Mesenchymal stem cell (in vitro differentiated cells and primary cell): ENCODE results near the gene MGP.

ENCODE experiments used
- DNase-seq: peaks from one replicate; pipeline ENCODE4 v3.0.0-alpha.2; 2013
- H2AFZ ChIP-seq: one replicate; pipeline ENCODE4 v1.6.1; 2013; ENCODE audit warnings: low read depth, mild to moderate bottlenecking, control low read depth, inconsistent platforms, low read length, moderate library complexity
- H2AK5ac ChIP-seq: 2 replicates; pipeline ENCODE4 v1.6.1; 2013; ENCODE audit warnings: low read length, moderate library complexity, mild to moderate bottlenecking, inconsistent platforms; ENCODE audit not compliant: severe bottlenecking
- H2BK120ac ChIP-seq: one replicate; pipeline ENCODE4 v1.6.1; 2013; ENCODE audit warnings: low read depth, mild to moderate bottlenecking, inconsistent platforms, low read length, moderate library complexity
- H2BK12ac ChIP-seq, 2 experiments: one replicate each; pipeline ENCODE4 v1.6.1; 2013; ENCODE audit warnings: inconsistent platforms in 2 of 2, low read length in 2 of 2, mild to moderate bottlenecking in 2 of 2, moderate library complexity in 2 of 2, control low read depth in 1 of 2
- H2BK15ac ChIP-seq: one replicate; pipeline ENCODE4 v1.6.1; 2013; ENCODE audit warnings: mild to moderate bottlenecking, low read depth, inconsistent platforms; ENCODE audit not compliant: poor library complexity, severe bottlenecking
- H2BK5ac ChIP-seq: 2 replicates; pipeline ENCODE4 v1.6.1; 2013; ENCODE audit warnings: low read depth, mild to moderate bottlenecking, low read length, control low read depth, inconsistent platforms; ENCODE audit not compliant: poor library complexity, severe bottlenecking
- H3K14ac ChIP-seq, 2 experiments: one replicate each; pipeline ENCODE4 v1.6.1; 2013; ENCODE audit warnings: inconsistent platforms in 2 of 2, low read length in 2 of 2, control low read depth in 1 of 2, mild to moderate bottlenecking in 1 of 2, moderate library complexity in 1 of 2
- H3K18ac ChIP-seq, 2 experiments: one replicate each; pipeline ENCODE4 v1.6.1; 2013; ENCODE audit warnings: inconsistent platforms in 2 of 2, low read length in 2 of 2, control low read depth in 1 of 2, low read depth in 1 of 2, mild to moderate bottlenecking in 1 of 2
- H3K23ac ChIP-seq, 2 experiments: one replicate each; pipeline ENCODE4 v1.6.1; 2013; ENCODE audit warnings: inconsistent platforms in 2 of 2, low read length in 2 of 2, mild to moderate bottlenecking in 2 of 2, moderate library complexity in 2 of 2, control low read depth in 1 of 2
- H3K27ac ChIP-seq: 2 replicates; pipeline ENCODE4 v1.5.1; 2013; ENCODE audit warnings: mild to moderate bottlenecking, moderate library complexity, low read length, control low read depth, inconsistent platforms; ENCODE audit not compliant: poor library complexity, severe bottlenecking
- H3K27me3 ChIP-seq, 2 experiments: 2 replicates each; pipeline versions ENCODE4 v1.6.1 to v1.7.0; 2013; ENCODE audit warnings: low read length in 2 of 2, mild to moderate bottlenecking in 2 of 2, moderate library complexity in 2 of 2, control low read depth in 1 of 2, inconsistent platforms in 1 of 2; ENCODE audit not compliant: control insufficient read depth in 1 of 2, insufficient read depth in 1 of 2
- H3K36me3 ChIP-seq, 2 experiments: 2 replicates each; pipeline versions ENCODE4 v1.6.1 to v1.7.0; 2013; ENCODE audit warnings: low read length in 2 of 2, control low read depth in 1 of 2, inconsistent platforms in 1 of 2, low read depth in 1 of 2, mild to moderate bottlenecking in 1 of 2; ENCODE audit not compliant: insufficient read depth in 2 of 2, control insufficient read depth in 1 of 2
- H3K4ac ChIP-seq, 2 experiments: one replicate each; pipeline ENCODE4 v1.6.1; 2013; ENCODE audit warnings: inconsistent platforms in 2 of 2, low read length in 2 of 2, mild to moderate bottlenecking in 2 of 2, moderate library complexity in 2 of 2, control low read depth in 1 of 2, low read depth in 1 of 2
- H3K4me1 ChIP-seq: 2 replicates; pipeline ENCODE4 v1.6.1; 2013; ENCODE audit warnings: low read depth, low read length, control low read depth; ENCODE audit not compliant: control insufficient read depth, insufficient read depth
- H3K4me2 ChIP-seq: 2 replicates; pipeline ENCODE4 v1.6.1; 2013; ENCODE audit warnings: low read length, mild to moderate bottlenecking, inconsistent platforms; ENCODE audit not compliant: poor library complexity, severe bottlenecking
- H3K4me3 ChIP-seq, 2 experiments: 2 replicates each; pipeline versions ENCODE4 v1.5.1 to v1.7.0; 2013; ENCODE audit warnings: low read length in 2 of 2, mild to moderate bottlenecking in 2 of 2, control low read depth in 1 of 2, low read depth in 1 of 2; ENCODE audit not compliant: insufficient read depth in 1 of 2
- H3K79me1 ChIP-seq: replicated peaks from 2 replicates; pipeline ENCODE4 v1.6.1; 2013; ENCODE audit warnings: mild to moderate bottlenecking, control low read depth, low read length, inconsistent platforms; ENCODE audit not compliant: poor library complexity, severe bottlenecking
- H3K9ac ChIP-seq: 2 replicates; pipeline ENCODE4 v1.7.0; 2013; ENCODE audit warnings: mild to moderate bottlenecking, low read length, moderate library complexity
- H3K9me3 ChIP-seq: 2 replicates; pipeline ENCODE4 v1.7.0; 2013; ENCODE audit warnings: mild to moderate bottlenecking, low read length; ENCODE audit not compliant: control insufficient read depth
- H4K8ac ChIP-seq: one replicate; pipeline ENCODE4 v1.6.1; 2013; ENCODE audit warnings: inconsistent platforms, mild to moderate bottlenecking, low read length, moderate library complexity
- H4K91ac ChIP-seq: one replicate; pipeline ENCODE4 v1.6.1; 2013; ENCODE audit warnings: mild to moderate bottlenecking, low read length, inconsistent platforms
- WGBS: methylation state at CpG from one replicate; pipeline ENCODE4 v1.1.7; 2013; ENCODE audit warnings: mixed read lengths; 5-methylcytosine and 5-hydroxymethylcytosine counted together

Gene MGP

DNA sequence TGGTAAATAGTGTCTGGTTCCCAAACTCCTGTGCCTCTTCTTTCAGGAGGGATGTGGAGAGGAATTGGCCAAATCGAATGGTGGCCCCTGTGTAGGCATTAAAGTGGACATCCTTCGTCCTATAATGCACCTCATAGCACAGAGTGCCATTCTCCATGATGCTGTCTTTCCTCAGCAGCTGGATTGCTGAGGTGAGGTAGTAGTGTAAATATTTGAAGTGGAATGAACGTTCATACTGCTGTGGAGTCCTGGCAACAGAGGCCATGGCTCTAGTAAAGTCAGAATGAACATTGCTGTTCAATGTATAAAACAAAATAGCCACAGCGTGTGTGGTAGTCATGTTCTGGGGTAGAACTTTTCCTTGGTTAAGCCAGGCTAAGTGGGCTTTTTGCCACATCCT, 45.0 kb downstream of the MGP start:
- DNase-seq = no peak
- H3K4me1 ChIP-seq = peaks cover 4% of the 10 kb centered on the region
- H2AFZ ChIP-seq = no peak overlapping the region
- H3K27ac ChIP-seq = no peak overlapping the region
- no peak overlapping the region for H2AK5ac ChIP-seq
- no peak overlapping the region for H3K9ac ChIP-seq
- no peak overlapping the region for H2BK15ac ChIP-seq
- no peak overlapping the region for H2BK120ac ChIP-seq
- no peak overlapping the region for H3K4me2 ChIP-seq
- H3K79me1 ChIP-seq = no peaks in the 10 kb centered on the region
- H3K14ac ChIP-seq = no peak overlapping the region
- no peak overlapping the region for H4K91ac ChIP-seq
- no peaks in the 10 kb centered on the region for H3K36me3 ChIP-seq
- H2BK5ac ChIP-seq = no peak overlapping the region
- H2BK12ac ChIP-seq = peak overlapping the region; percentile 15 to 28
- no peak overlapping the region for H3K23ac ChIP-seq
- H3K4me3 ChIP-seq = no peak overlapping the region
- H3K4ac ChIP-seq = no peak overlapping the region
- H3K18ac ChIP-seq = peak overlapping the region in 1 of 2 experiments; percentile 66
- H4K8ac ChIP-seq = peak overlapping the region; percentile 31
- no peaks in the 10 kb centered on the region for H3K9me3 ChIP-seq
- 64% methylated on average over 3 of the region's 4 CpGs for WGBS
- no peaks in the 10 kb centered on the region for H3K27me3 ChIP-seq

DNA sequence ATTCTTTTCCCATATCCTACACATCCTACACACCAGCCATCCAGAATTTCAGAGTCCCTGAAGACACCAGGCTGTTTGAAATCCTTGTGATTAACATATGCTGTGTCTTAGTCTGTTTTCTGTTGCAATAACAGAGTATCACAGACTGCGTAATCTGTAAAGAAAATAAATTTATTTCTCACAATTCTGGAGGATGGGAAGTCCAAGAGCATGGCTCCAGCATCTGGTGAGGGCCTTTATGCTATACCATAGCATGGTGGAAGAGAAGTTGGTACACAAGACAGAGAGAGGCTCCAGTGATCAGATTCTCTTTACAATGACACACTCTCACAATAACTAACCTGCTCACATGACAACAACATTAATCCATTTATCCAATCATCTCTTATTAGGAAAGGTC, 46.4 kb downstream of the MGP start:
- H3K4ac ChIP-seq = no peak overlapping the region
- no peak overlapping the region for H3K4me2 ChIP-seq
- no peak overlapping the region for H2BK120ac ChIP-seq
- peaks cover 4% of the 10 kb centered on the region for H3K4me1 ChIP-seq
- H3K9ac ChIP-seq = no peak overlapping the region
- H2BK15ac ChIP-seq = no peak overlapping the region
- no peak overlapping the region for H3K27ac ChIP-seq
- no peak overlapping the region for H2AK5ac ChIP-seq
- H3K27me3 ChIP-seq = no peaks in the 10 kb centered on the region
- no peak overlapping the region for H2BK12ac ChIP-seq
- no peaks in the 10 kb centered on the region for H3K36me3 ChIP-seq
- H3K79me1 ChIP-seq = no peaks in the 10 kb centered on the region
- H3K14ac ChIP-seq = no peak overlapping the region
- H3K9me3 ChIP-seq = no peaks in the 10 kb centered on the region
- H2BK5ac ChIP-seq = no peak overlapping the region
- H3K4me3 ChIP-seq = no peak overlapping the region
- no peak overlapping the region for H3K23ac ChIP-seq
- H2AFZ ChIP-seq = no peak overlapping the region
- H4K8ac ChIP-seq = no peak overlapping the region
- H3K18ac ChIP-seq = no peak overlapping the region
- DNase-seq = no peak
- 100% methylated on average over 1 of the region's 1 CpG for WGBS
- H4K91ac ChIP-seq = no peak overlapping the region

DNA sequence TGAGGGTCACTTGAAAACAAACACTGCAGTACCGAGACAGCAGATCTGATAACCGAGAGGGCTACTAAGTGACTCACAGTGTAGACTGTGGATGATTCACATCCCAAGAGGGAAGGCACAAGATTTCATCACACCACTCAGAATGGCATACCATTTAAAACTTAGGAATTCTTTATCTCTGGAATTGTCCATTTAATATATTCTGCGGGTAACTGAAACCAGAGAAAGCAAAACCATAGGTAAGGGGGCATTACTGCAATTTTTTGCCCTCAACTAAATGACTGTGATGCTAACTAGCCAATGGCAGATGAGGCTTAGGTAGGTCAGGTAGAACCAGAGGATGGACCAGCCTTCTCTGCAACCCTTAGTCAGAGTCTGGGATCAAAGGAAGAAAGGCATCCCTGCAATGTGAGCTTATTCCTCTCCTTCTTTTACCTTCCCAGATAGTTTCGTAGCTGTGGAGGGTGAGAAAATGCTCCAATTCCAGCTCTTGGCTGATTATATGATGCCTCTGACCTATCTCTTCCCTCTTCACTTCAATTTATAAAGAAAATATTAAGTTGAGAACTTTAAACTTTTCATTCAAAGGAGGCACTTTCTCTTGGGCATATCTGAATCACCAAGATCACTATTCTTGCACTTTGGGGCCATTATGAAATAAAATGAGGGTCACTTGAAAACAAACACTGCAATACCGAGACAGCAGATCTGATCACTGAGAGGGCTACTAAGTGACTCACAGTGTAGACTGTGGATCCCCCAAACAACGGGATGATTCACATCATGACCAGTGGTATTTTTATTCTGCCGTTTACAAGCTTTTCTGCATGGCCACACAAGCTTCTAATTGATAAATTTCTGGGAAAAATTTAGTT, 49.1 kb downstream of the MGP start:
- WGBS = 0% methylated on average over 5 of the region's 7 CpGs
- peaks cover 1% of the 10 kb centered on the region for H3K4me1 ChIP-seq
- H4K8ac ChIP-seq = peak overlapping the region; percentile 75
- H3K4ac ChIP-seq = peak overlapping the region in 1 of 2 experiments; percentile 26
- H3K79me1 ChIP-seq = no peaks in the 10 kb centered on the region
- no peak overlapping the region for H3K9ac ChIP-seq
- no peak overlapping the region for H2AK5ac ChIP-seq
- peak overlapping the region in 1 of 2 experiments; percentile 46 for H3K18ac ChIP-seq
- no peak overlapping the region for H3K14ac ChIP-seq
- no peak overlapping the region for H3K23ac ChIP-seq
- H3K9me3 ChIP-seq = no peaks in the 10 kb centered on the region
- H2BK5ac ChIP-seq = no peak overlapping the region
- H2BK120ac ChIP-seq = no peak overlapping the region
- H3K27ac ChIP-seq = peak overlapping the region; percentile 82
- peak overlapping the region in 1 of 2 experiments; percentile 49 for H3K4me3 ChIP-seq
- peak overlapping the region; percentile 82 for H4K91ac ChIP-seq
- H3K36me3 ChIP-seq = no peaks in the 10 kb centered on the region
- no peak overlapping the region for H2AFZ ChIP-seq
- DNase-seq = peak; percentile 97
- H3K27me3 ChIP-seq = no peaks in the 10 kb centered on the region
- no peak overlapping the region for H3K4me2 ChIP-seq
- peak overlapping the region in 1 of 2 experiments; percentile 37 for H2BK12ac ChIP-seq
- H2BK15ac ChIP-seq = no peak overlapping the region

DNA sequence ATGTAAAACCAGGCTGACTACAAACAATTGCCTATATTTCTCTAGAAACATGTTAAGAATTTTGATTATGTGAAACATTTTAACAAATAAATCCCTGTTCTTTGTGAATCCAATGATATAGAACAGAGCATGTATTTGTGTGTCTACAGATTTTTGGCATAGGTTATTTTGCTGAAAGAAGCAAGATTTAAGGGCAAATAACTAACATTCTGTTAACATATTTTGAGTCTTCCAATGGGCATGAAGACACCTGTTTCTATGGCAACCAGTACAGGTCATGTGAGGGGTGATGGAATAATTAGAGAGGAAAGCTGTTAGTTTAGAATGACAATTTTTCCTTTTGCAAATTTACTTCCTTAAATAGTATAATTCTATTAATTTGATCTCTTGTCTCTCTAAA, 51.1 kb downstream of the MGP start:
- H3K18ac ChIP-seq = no peak overlapping the region
- no peak overlapping the region for H2BK12ac ChIP-seq
- no peak overlapping the region for H4K8ac ChIP-seq
- H2AFZ ChIP-seq = no peak overlapping the region
- no peak overlapping the region for H2BK120ac ChIP-seq
- no peak overlapping the region for H3K14ac ChIP-seq
- H2BK5ac ChIP-seq = no peak overlapping the region
- H3K4me3 ChIP-seq = no peak overlapping the region
- no peak overlapping the region for H3K9ac ChIP-seq
- no peak overlapping the region for H2BK15ac ChIP-seq
- H3K4me2 ChIP-seq = no peak overlapping the region
- H3K27me3 ChIP-seq = no peaks in the 10 kb centered on the region
- H3K4me1 ChIP-seq = peaks cover 1% of the 10 kb centered on the region
- DNase-seq = peak; percentile 38
- H3K4ac ChIP-seq = no peak overlapping the region
- no peak overlapping the region for H4K91ac ChIP-seq
- H2AK5ac ChIP-seq = no peak overlapping the region
- no peaks in the 10 kb centered on the region for H3K9me3 ChIP-seq
- H3K23ac ChIP-seq = no peak overlapping the region
- no peak overlapping the region for H3K27ac ChIP-seq
- H3K79me1 ChIP-seq = no peaks in the 10 kb centered on the region
- no peaks in the 10 kb centered on the region for H3K36me3 ChIP-seq
